SJSA1 (cell line): ENCODE measurements around the gene RNF224. TPM values are rescaled to one million over a fixed set of nuclear protein-coding genes. Genes with fewer than 3 reads are reported as not detected.

Experiments used
- DNase-seq, 2 experiments: peaks; one replicate each; pipeline ENCODE4 v3.0.0-alpha.2; 2015 to 2020; ENCODE audit warnings: low spot score in 2 of 2, low read depth in 1 of 2
- H3K27ac ChIP-seq: fragments of 250-450 bp; sonication (Bioruptor Pico); 2 replicates; pipeline ENCODE4 v1.5.1; 2020; ENCODE audit warnings: mild to moderate bottlenecking, moderate library complexity
- H3K27me3 ChIP-seq: fragments of 250-450 bp; sonication (Bioruptor Pico); replicated peaks from 2 replicates; pipeline ENCODE4 v1.5.1; 2020; ENCODE audit warnings: mild to moderate bottlenecking, moderate library complexity
- H3K36me3 ChIP-seq: fragments of 250-450 bp; sonication (Bioruptor Pico); 2 replicates; pipeline ENCODE4 v1.5.1; 2020; ENCODE audit warnings: mild to moderate bottlenecking
- H3K4me1 ChIP-seq: fragments of 250-450 bp; sonication (Bioruptor Pico); replicated peaks from 2 replicates; pipeline ENCODE4 v1.6.1; 2021; ENCODE audit warnings: mild to moderate bottlenecking
- H3K4me3 ChIP-seq: fragments of 250-450 bp; sonication (Bioruptor Pico); 2 replicates; pipeline ENCODE4 v1.5.1; 2020; ENCODE audit warnings: mild to moderate bottlenecking
- H3K9me3 ChIP-seq: fragments of 250-450 bp; sonication (Bioruptor Pico); replicated peaks from 2 replicates; pipeline ENCODE4 v1.5.1; 2020; ENCODE audit warnings: mild to moderate bottlenecking
- total RNA-seq: library from RNA; depleted of rRNA; stranded (reverse); fragments of >200 nt; shearing (Covaris generic); gene quantifications from 2 replicates; pipeline ENCODE4 v1.2.3, GENCODE V29; 2014

RNF224 gene
- total RNA-seq, 1 experiment from 2014 or later = not detected

DNA sequence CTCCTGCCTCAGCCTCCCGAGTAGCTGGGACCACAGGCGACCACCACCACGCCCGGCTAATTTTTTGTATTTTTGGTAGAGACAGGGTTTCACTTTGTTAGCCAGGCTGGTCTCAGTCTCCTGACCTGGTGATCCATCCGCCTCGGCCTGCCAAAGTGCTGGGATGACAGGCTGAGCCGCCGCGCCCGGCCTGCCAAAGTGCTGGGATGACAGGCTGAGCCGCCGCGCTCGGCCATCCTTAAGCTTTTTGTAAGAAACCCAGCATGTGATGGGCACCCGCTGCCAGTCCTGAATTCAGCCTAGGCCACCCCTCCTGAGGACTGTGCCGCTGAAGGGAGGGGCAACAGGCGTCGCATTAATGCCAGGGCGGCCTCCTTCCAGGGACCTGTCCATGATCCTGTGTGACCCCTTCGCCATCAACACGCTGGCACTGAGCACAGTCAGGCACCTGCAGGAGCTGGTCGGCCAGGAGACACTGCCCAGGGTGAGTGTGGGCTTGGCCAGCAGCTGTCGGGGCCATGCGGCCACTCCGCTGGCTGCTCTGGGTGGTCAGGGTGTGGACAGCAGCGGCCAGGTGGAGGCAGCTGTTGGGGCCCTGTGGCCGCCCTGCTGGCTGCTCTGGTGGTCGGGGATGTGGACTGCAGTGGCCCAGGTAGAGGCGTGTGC lies 38.3 kb downstream of the RNF224 start:
- Histone ChIP-seq H3K36me3 (peaks cover 63% of the 10 kb centered on the region), H3K27ac (no peak overlapping the region), H3K4me1 (peaks cover 12% of the 10 kb centered on the region), H3K27me3 (no peaks in the 10 kb centered on the region), H3K9me3 (no peaks in the 10 kb centered on the region), H3K4me3 (no peak overlapping the region)
- no peak for DNase-seq

DNA sequence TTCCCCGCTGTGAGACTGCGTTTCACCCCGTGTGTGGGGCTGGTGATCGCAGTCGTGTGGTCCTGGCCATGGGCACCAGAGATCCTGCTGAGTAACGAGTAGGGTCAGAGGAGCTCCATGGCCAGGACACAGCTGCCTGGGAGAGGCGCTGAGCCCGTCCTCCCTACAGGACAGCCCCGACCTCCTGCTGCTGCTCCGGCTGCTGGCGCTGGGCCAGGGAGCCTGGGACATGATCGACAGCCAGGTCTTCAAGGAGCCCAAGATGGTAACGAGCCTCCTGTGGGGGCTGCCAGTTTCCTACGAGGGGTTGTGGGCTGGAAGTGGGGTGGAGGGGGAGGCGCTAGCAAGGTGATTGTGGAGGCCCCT lies 38.8 kb downstream of the RNF224 start:
- H3K4me3 ChIP-seq = no peak overlapping the region
- peaks cover 68% of the 10 kb centered on the region for H3K36me3 ChIP-seq
- H3K27ac ChIP-seq = no peak overlapping the region
- DNase-seq = no peak
- peaks cover 12% of the 10 kb centered on the region for H3K4me1 ChIP-seq
- no peaks in the 10 kb centered on the region for H3K9me3 ChIP-seq
- no peaks in the 10 kb centered on the region for H3K27me3 ChIP-seq

DNA sequence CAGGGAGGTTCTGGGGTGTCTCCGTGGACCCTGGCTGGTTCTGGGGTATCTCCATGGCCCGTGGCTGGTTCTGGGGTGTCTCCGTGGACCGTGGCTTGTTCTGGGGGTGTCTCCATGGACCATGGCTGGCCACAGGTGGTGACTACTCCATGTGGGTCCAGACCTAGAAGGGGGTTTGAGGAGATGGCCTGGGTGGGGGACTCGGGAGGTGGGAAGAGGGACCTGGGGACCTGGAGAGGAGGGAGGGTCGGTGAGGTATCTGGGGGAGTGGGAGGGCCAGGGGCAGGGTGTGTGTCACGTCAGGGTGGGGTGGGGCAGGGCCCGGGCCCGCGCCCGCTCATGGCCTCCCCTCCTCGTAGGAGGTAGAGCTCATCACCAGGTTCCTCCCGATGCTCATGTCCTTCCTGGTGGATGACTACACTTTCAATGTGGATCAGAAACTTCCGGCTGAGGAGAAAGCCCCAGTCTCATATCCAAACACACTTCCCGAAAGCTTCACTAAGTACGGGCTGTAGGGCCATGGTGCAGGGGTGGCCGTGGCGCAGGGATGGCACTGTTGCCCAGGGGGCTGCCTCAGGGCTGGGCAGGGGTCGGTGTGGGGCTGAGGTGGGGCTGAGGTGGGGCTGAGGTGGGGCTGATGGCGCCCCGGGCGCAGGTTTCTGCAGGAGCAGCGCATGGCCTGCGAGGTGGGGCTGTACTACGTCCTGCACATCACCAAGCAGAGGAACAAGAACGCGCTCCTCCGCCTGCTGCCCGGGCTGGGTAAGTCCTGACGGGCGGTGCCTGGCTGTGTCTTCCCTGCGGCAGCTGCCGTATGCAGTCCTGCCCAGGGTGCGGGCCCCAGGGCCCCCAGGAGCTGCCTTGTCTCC lies 39.5 kb downstream of the RNF224 start:
- Histone ChIP-seq H3K27me3 (no peaks in the 10 kb centered on the region), H3K4me1 (peaks cover 12% of the 10 kb centered on the region), H3K27ac (no peak overlapping the region), H3K4me3 (no peak overlapping the region), H3K36me3 (peaks cover 71% of the 10 kb centered on the region), H3K9me3 (no peaks in the 10 kb centered on the region)
- DNase-seq = no peak

DNA sequence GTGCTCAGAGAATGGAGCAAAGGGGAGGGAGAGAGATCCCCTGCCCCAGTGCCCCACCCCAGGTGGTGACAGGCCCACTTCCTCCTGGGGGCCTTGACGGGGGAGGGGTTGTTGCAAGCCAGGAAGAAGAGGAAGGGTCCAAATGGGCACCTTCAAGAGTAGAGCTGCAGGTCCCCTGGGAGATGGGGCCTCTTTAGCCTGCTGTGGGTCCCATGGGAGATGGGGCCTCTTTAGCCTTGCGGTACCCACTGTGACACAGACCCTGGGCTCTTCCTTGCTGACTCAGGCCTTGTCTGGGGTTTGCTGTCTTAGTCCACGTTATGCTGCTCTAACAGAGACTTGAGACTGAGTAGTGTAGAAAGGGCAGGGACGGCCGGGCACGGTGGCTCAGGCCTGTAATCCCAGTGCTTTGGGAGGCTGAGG lies 40.6 kb downstream of the RNF224 start:
- no peak for DNase-seq
- no peak overlapping the region for H3K27ac ChIP-seq
- H3K36me3 ChIP-seq = peaks cover 76% of the 10 kb centered on the region
- peaks cover 12% of the 10 kb centered on the region for H3K4me1 ChIP-seq
- H3K4me3 ChIP-seq = no peak overlapping the region
- H3K27me3 ChIP-seq = no peaks in the 10 kb centered on the region
- no peaks in the 10 kb centered on the region for H3K9me3 ChIP-seq

DNA sequence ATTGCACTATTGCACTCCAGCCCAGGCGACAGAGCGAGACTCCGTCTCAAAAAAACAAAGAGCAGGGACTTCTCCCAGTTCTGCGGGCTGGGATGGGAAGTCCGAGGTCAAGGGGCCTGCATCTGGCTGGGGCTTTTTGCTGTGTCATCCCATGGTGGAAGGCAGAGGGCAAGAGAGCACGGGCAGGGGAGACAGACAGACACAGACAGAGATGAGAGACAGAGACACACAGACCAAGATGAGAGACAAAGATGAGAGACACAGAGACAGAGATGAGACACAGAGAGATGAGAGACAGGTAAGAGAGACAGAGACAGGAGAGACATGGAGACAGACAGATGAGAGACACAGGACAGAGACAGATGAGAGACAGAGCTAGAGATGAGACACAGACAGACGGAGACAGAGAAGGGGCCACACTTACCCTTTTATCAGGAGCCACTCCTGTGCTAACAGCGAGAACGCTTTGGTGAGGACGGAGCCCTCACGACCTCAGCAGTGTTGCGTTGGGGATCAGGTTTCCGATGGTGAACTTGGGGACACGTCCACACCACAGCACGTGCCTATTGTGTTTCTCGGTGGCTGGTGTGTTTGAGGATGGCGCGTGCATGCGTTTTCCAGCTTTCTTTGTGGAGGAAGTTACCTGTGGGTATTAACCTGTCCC lies 41.4 kb downstream of the RNF224 start:
- Histone ChIP-seq H3K27ac (no peak overlapping the region), H3K36me3 (peaks cover 78% of the 10 kb centered on the region), H3K4me3 (no peak overlapping the region), H3K9me3 (no peaks in the 10 kb centered on the region), H3K27me3 (no peaks in the 10 kb centered on the region), H3K4me1 (peaks cover 12% of the 10 kb centered on the region)
- DNase-seq = no peak

DNA sequence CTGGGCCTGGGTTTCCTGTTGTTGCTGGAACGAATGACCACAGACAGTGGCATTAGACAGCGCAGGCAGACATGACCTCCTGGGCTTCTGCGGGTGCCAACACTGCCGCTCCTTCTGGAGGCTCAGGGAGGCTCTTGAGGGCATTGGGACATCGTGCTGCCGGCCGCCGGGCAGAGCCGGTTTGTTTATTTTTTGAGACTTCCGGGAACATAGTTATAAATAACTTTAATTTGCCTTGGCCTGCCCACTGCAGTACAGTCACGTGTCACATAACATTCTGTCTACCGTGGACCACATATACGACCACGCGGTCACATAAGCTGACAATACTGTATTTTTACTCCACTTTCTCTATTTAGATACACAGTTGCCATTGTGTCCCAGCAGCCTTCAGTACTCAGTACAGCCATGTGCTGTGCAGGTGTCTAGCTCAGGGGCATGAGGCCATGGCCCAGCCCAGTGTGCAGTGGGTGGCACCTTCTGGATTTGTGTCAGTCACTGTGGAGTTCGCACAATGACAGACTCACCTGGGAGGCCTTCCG lies 42.0 kb downstream of the RNF224 start:
- no peak for DNase-seq
- no peaks in the 10 kb centered on the region for H3K27me3 ChIP-seq
- H3K9me3 ChIP-seq = no peaks in the 10 kb centered on the region
- peaks cover 71% of the 10 kb centered on the region for H3K36me3 ChIP-seq
- peaks cover 12% of the 10 kb centered on the region for H3K4me1 ChIP-seq
- no peak overlapping the region for H3K27ac ChIP-seq
- H3K4me3 ChIP-seq = no peak overlapping the region

DNA sequence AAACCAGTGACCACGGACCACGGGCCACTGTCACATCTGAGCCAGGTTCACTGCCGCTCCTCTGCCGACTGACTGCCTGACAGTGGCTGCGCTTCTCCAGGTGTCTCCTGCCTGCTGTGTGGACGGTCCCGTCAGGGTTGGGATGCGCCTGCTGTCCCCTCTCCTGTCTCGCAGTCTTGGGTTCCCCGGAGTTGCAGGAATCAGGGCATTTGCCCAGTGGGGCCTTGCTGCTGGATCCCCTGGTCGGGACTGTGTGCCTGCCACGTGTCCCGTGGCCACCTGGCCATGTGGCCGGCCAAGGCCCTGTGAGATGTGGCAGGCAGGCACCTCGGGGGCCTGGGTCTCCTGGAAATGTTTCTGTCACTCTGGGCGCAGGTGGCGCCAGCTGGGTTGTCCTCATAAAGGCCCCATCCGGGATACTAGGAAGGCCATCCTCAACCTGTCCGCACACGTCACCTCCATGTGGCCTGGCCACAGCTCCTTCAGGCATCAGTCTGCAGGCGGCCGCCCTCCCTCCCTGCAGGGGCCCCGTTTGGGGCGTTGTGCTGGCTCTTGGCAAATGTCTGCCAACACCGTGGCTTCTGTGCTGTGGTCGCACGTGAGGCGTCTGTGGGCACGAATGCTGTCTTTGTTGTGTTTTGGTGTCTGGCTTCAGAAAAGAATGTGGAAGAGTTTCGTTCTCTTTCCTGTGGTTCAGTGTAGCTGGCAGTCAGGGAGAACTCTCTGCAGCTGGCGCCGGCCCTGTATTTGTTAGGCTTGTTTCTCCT lies 43.8 kb downstream of the RNF224 start:
- H3K36me3 ChIP-seq = peaks cover 59% of the 10 kb centered on the region
- H3K27ac ChIP-seq = no peak overlapping the region
- peaks cover 12% of the 10 kb centered on the region for H3K4me1 ChIP-seq
- no peaks in the 10 kb centered on the region for H3K9me3 ChIP-seq
- H3K27me3 ChIP-seq = no peaks in the 10 kb centered on the region
- H3K4me3 ChIP-seq = no peak overlapping the region
- DNase-seq = no peak

DNA sequence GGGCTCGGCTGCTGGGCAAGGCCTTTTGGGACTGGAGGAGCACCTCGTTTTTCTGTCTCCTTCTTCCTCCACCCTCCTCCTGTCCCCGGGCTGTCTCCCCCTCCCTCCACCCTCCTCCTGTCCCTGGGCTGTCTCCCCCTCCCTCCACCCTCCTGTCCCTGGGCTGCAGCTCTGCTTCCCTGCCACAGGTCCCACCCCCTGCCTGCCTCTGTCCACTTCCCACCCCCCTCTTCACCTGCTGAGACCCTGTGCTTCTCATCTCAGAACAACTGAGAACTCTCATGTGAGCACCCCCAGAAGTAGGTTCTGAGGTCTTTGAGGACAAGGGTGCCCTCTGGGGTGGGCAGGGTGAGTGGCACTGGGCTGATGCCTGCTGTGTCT lies 44.4 kb downstream of the RNF224 start:
- H3K36me3 ChIP-seq = peaks cover 57% of the 10 kb centered on the region
- H3K27me3 ChIP-seq = no peaks in the 10 kb centered on the region
- no peak for DNase-seq
- H3K27ac ChIP-seq = no peak overlapping the region
- no peaks in the 10 kb centered on the region for H3K9me3 ChIP-seq
- no peak overlapping the region for H3K4me3 ChIP-seq
- peaks cover 13% of the 10 kb centered on the region for H3K4me1 ChIP-seq

DNA sequence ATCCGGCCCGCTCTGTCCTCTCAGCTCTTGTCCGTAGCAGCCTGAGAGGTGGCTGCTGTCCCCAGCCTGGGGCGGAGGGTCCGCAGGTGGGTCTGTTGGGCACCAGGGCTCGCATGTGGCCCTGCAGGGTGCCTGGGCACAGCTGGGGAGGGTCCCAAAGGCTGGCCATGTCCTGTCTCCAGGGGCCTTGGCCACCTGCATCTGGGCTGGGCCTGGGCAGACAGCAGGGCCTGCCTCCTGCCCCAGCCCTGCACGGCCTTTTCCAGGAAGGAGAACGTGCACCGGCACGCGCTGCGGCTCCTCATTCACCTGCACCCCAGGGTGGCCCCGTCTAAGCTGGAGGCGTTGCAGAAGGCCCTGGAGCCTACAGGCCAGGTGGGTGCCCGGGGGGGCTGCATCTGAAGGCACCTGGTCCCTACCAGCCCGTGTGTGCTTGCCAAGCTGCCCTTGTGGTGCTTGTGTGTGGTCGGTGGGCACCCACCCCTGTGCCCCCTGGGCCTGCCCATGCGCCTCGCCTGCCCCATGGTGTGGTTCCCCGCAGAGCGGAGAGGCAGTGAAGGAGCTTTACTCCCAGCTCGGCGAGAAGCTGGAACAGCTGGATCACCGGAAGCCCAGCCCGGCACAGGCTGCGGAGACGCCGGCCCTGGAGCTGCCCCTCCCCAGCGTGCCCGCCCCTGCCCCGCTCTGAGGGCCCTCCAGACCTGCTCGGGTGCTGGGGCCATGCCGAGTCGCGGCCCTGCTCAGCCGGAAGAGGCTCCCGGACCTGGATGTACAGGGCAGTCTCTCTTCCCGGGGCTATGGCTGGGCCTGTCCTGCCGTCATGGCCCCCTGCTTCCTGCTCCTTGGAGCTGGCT lies 45.2 kb downstream of the RNF224 start:
- peaks cover 21% of the 10 kb centered on the region for H3K4me1 ChIP-seq
- H3K36me3 ChIP-seq = peaks cover 56% of the 10 kb centered on the region
- H3K27me3 ChIP-seq = no peaks in the 10 kb centered on the region
- no peak overlapping the region for H3K4me3 ChIP-seq
- DNase-seq = peak in 1 of 2 experiments; percentile 42
- H3K9me3 ChIP-seq = no peaks in the 10 kb centered on the region
- H3K27ac ChIP-seq = no peak overlapping the region

DNA sequence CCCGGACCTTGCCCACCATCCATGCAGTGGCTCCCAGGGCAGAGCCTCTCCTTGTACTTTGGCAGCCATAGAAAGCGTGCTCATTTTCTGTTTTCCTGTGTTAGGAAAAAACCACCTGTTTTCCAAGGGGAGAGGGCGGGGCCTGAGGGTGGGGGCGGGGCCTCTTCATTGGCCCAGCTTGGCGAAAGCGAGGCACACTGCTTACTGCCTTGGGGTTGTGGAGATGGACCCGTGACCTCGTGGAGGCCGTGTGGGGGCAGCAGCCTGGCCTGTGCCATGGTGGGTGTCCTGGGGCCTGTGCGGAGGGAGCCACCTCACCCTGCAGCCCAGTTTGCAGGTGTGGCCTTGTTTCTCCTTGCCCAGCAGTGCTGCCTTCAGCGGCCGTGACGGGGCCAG lies 45.8 kb downstream of the RNF224 start:
- Histone ChIP-seq H3K27me3 (no peaks in the 10 kb centered on the region), H3K9me3 (no peaks in the 10 kb centered on the region), H3K4me3 (no peak overlapping the region), H3K27ac (no peak overlapping the region), H3K4me1 (peaks cover 27% of the 10 kb centered on the region), H3K36me3 (peaks cover 57% of the 10 kb centered on the region)
- DNase-seq = no peak

DNA sequence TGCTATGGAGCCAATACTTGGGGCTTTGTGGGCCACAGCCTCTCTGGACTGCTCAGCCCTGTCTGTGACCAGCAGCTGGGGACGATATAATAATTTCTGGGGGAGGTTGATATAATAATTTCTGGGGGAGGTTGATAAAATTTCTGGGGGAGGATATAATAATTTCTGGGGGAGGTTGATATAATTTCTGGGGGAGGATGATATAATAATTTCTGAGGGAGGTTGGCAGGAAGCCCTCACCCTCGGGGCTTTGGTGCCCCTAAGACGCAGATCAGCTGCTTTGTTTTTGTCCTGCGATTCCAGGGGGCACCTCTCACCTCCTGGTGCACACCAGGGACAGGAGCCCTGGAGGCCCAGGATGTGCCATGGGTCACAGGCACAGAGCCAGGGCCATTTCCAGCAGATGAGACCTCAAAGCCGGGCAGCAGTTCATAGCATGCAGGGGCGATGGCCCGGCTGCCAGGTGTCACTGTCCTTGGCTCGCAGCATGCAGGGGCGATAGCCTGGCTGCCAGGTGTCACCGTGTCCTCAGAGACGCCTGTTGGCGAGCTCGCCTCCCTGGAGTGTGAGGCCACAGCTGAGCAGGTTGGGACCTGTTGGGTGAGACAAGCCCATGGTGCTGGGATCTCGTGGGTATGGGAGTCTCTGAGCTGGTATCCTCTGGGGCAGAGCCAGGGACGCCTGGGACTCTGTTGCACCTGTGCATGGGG lies 46.5 kb downstream of the RNF224 start:
- DNase-seq = no peak
- Histone ChIP-seq H3K9me3 (no peaks in the 10 kb centered on the region), H3K27ac (no peak overlapping the region), H3K27me3 (no peaks in the 10 kb centered on the region), H3K36me3 (peaks cover 53% of the 10 kb centered on the region), H3K4me1 (peaks cover 23% of the 10 kb centered on the region), H3K4me3 (no peak overlapping the region)

DNA sequence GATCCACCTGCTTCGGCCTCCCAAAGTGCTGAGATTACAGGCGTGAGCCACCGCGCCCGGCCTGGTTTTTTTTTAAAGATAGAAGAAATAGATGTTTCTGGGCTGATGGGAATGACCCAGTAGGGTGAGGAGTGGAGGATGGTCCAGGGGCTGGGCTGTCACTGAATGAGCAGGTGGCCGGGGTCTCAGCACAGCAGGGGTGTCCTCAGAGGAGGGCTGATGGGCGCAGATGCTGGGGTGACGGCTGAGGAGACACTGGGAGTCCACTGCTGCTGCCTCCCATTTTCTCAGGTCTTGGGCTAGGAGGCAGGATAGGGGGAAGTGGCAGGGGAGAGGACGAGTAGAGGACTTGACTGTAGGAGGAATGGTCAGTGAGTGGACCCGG lies 47.9 kb downstream of the RNF224 start:
- Histone ChIP-seq H3K9me3 (no peaks in the 10 kb centered on the region), H3K27me3 (no peaks in the 10 kb centered on the region), H3K4me1 (peaks cover 15% of the 10 kb centered on the region), H3K27ac (no peak overlapping the region), H3K36me3 (peaks cover 53% of the 10 kb centered on the region), H3K4me3 (no peak overlapping the region)
- DNase-seq = peak in 1 of 2 experiments; percentile 39
